IPS-18a (cell line): ENCODE data around the gene DEGS1.

Experiments used
- H3K27ac ChIP-seq: one replicate; pipeline ENCODE4 v1.5.1; 2013; ENCODE audit warnings: low read length
- H3K27me3 ChIP-seq: one replicate; pipeline ENCODE4 v1.6.1; 2013; ENCODE audit warnings: mild to moderate bottlenecking, low read length; ENCODE audit not compliant: control insufficient read depth, insufficient read depth
- H3K36me3 ChIP-seq: one replicate; pipeline ENCODE4 v1.6.1; 2013; ENCODE audit warnings: low read depth, low read length; ENCODE audit not compliant: control insufficient read depth
- H3K4me1 ChIP-seq: one replicate; pipeline ENCODE4 v1.6.1; 2013; ENCODE audit warnings: low read depth, low read length; ENCODE audit not compliant: control insufficient read depth
- H3K4me3 ChIP-seq: one replicate; pipeline ENCODE4 v1.5.1; 2013; ENCODE audit warnings: low read length
- H3K9ac ChIP-seq: one replicate; pipeline ENCODE4 v1.6.1; 2013; ENCODE audit warnings: mild to moderate bottlenecking, low read length, moderate library complexity
- H3K9me3 ChIP-seq: one replicate; pipeline ENCODE4 v1.6.1; 2013; ENCODE audit warnings: low read depth, low read length; ENCODE audit not compliant: control insufficient read depth

Gene DEGS1

DNA sequence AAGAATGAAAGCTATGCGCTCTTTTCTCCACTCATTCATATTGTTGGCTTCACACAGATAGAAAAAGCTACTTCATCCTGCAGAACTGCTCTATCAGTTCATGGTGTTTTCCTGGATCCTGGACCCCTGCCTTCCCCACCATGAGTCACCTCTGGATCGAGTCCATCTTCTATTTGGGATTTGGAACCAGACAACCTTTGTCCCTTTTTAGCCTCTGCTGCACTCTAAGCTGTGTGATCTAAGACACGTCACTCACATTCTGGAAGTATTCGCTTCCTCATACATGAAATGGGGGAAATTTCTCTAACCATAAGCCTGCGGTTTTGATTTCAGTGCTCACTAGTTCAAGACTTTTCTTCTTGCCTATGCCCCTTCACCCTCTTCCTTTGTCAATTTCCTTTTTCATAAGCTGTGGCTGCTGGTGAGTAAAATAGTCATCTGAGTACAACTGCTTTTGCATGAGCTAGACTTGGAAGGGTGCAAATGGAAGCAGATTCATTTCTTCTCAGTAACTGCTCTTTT, 14.1 kb upstream of the DEGS1 start:
- Histone ChIP-seq H3K4me3 (no peak overlapping the region), H3K9ac (no peak overlapping the region), H3K9me3 (no peaks in the 10 kb centered on the region), H3K27me3 (no peaks in the 10 kb centered on the region), H3K36me3 (no peaks in the 10 kb centered on the region), H3K4me1 (peaks cover 14% of the 10 kb centered on the region), H3K27ac (no peak overlapping the region)

DNA sequence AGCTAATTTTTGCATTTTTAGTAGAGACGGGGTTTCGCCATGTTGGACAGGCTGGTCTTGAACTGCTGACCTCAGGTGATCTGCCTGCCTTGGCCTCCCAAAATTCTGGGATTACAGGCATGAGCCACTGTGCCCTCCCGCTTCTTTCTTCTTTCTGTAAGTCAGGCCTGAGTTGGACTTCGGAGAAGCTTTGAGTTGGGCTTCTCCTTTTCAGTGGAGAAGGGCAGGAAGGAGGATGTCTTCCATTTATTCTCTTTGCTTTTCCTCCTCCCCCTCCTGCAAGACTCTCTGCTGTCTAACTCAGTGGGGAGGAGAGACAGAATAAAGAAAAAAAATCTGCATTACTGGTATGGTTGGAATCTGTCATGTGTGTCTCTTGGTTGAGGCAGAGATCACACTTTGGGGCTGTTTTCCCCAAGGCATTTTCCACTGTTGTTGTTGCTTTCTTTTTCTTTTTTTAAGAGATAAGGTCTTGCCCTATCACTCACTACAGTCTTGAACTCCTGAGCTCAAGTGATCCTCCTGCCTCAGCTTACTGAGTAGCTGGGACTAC, 13.2 kb upstream of the DEGS1 start:
- Histone ChIP-seq H3K4me3 (no peak overlapping the region), H3K9ac (no peak overlapping the region)

DNA sequence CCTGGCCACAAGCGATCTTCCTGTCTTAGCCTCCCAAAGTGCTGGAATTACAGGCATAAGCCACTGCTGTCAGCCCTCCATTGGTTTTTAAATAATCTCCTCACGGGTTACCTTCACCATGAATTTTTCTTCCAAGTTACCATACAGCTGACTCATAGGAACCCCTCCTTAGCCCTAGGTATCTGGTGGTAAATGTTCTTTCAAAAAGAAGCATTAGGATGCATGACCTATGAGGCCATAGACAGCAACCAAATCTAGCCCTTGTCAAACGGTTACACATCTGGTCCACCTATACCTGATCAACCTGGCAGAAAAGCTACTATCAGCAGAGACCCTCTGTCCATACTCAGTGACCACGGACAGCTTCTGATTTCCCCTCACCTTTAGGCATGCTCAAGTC, 12.7 kb upstream of the DEGS1 start:
- Histone ChIP-seq H3K9ac (no peak overlapping the region), H3K9me3 (no peaks in the 10 kb centered on the region), H3K4me1 (peaks cover 7% of the 10 kb centered on the region), H3K36me3 (no peaks in the 10 kb centered on the region), H3K27me3 (no peaks in the 10 kb centered on the region), H3K4me3 (no peak overlapping the region), H3K27ac (no peak overlapping the region)

More for the DNA sequence above, 13.2 kb upstream of the DEGS1 start:
- no peaks in the 10 kb centered on the region for H3K9me3 ChIP-seq
- H3K4me1 ChIP-seq: peaks cover 7% of the 10 kb centered on the region
- no peak overlapping the region for H3K27ac ChIP-seq
- H3K27me3 ChIP-seq: no peaks in the 10 kb centered on the region
- H3K36me3 ChIP-seq: no peaks in the 10 kb centered on the region

DNA sequence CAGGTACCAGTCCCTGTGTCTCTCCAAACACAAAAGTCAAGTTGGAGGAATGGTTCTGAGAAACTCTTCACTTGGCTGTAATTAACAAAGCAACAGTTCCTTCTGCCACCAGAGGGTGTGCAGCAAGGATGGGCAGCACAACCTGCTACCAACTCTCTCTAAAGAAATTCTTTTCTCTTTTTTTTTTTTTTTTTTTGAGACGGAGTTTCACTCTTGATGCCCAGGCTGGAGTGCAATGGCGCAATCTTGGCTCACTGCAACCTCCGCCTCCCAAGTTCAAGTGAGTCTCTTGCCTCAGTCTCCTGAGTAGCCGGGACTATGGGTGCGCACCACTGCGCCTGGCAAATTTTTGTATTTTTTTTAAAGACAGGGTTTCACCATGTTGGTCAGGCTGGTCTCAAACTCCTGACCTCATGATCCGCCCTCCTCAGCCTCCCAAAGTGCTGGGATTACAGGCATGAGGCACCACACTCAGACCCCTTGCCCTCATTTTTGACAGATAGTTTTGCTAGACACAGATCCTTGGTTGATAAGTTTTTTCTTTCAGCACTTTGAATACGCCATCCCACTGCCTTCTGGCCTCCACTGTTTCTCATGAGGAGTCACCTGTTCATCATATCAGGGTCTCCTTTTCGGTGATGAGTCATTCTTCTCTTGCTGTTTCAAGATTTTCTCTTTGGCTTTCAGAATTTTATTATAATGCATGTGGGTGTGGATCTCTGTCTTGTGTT, 12.1 kb upstream of the DEGS1 start:
- no peaks in the 10 kb centered on the region for H3K36me3 ChIP-seq
- peaks cover 7% of the 10 kb centered on the region for H3K4me1 ChIP-seq
- no peaks in the 10 kb centered on the region for H3K27me3 ChIP-seq
- H3K4me3 ChIP-seq: no peak overlapping the region
- no peak overlapping the region for H3K27ac ChIP-seq
- H3K9me3 ChIP-seq: no peaks in the 10 kb centered on the region
- no peak overlapping the region for H3K9ac ChIP-seq

DNA sequence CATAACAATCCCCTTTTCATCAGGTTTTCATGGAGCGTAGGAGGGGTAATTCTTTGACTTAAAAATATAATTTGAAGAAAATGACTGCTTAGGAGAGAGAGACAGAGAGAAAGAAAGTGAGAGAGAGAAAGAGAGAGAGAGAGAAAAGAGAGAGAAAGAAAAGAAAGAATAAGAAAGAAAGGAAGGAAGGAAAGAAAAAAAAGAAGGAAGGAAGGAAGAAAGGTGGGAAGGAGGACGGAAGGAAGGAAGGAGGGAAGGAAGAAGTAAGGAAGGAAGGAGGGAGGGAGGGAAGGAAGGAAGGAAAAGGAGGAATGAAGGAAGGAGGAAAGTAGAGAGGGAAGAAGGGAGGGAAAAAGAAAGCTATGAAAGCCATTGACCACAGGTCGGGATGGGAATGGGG, 10.8 kb upstream of the DEGS1 start:
- H3K36me3 ChIP-seq: no peaks in the 10 kb centered on the region
- no peaks in the 10 kb centered on the region for H3K9me3 ChIP-seq
- no peak overlapping the region for H3K9ac ChIP-seq
- no peaks in the 10 kb centered on the region for H3K27me3 ChIP-seq
- H3K4me1 ChIP-seq: peaks cover 7% of the 10 kb centered on the region
- no peak overlapping the region for H3K4me3 ChIP-seq
- H3K27ac ChIP-seq: no peak overlapping the region

DNA sequence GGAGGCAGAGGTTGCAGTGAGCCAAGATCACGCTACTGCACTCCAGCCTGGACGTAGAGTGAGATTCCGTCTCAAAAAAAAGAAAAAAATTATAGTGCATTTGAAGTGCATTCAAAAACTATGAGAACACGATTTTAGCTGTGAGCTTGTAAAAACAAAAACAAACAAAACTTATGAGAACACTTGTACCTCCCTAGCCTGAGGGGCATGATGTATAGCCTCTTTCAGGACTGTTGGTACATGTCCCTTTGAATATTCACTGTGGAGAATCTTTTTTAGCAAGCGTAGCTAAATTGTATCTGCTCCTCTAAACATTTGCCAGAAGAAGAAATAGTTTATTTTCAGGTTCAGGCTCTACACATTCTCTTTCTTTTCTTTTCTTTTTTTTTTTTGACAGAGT, 9.5 kb upstream of the DEGS1 start:
- H3K27me3 ChIP-seq: no peaks in the 10 kb centered on the region
- H3K4me3 ChIP-seq: no peak overlapping the region
- H3K9ac ChIP-seq: no peak overlapping the region
- H3K4me1 ChIP-seq: peaks cover 7% of the 10 kb centered on the region
- H3K36me3 ChIP-seq: no peaks in the 10 kb centered on the region
- no peaks in the 10 kb centered on the region for H3K9me3 ChIP-seq
- H3K27ac ChIP-seq: no peak overlapping the region

DNA sequence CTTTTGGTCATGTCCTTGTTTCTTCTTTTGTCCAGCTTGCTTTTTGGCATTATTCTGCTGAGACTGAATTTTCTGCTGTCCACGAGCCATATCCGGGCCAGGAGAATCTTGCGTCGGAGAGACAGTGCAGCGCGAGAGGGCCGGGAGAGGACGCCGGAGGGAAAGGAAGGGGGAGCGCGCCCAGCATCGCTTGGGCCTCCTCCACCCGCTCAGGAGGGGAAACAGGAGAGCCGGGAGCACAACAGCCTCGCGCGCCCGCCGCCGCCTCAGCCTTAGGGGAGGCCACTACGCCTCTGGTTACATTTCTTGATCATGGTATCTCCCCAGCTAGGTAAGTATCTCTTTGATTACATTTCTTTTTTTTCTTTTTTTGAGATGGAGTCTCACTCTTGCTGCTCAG, 7.4 kb upstream of the DEGS1 start:
- Histone ChIP-seq H3K27me3 (no peaks in the 10 kb centered on the region), H3K4me3 (peak overlapping the region; percentile 39)

DNA sequence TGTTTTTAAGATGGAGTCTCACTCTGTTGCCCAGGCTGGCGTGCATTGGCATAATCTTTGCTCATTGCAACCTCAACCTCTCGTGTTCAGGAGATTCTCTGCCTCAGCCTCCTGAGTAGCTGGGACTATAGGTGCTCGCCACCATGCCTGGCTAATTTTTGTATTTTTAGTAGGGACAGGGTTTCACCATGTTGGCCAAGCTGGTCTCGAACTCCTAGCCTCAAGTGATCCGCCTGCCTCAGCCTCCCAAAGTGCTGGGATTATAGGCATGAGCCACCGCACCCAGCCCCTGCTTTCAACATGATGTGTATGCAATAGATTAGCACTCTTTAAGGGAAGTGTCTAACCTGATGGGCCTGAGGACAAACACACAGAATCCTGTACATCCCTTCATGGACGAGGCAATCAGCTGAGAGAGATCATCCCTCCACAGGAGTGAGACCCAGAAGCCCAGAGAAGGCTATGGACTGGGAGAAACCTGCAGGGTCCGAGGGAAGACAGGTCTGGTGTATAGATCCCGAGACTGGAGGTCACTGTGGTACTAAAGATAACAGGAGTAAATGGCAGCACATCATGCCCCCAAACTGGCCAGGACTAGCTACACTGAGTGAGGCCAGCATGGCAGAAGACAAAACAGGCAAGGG, 5.6 kb upstream of the DEGS1 start:
- Histone ChIP-seq H3K4me3 (no peak overlapping the region), H3K4me1 (no peaks in the 10 kb centered on the region), H3K36me3 (no peaks in the 10 kb centered on the region), H3K27me3 (no peaks in the 10 kb centered on the region), H3K9ac (no peak overlapping the region), H3K27ac (no peak overlapping the region), H3K9me3 (no peaks in the 10 kb centered on the region)

More for the DNA sequence above, 7.4 kb upstream of the DEGS1 start:
- no peaks in the 10 kb centered on the region for H3K36me3 ChIP-seq
- peaks cover under 1% of the 10 kb centered on the region for H3K4me1 ChIP-seq
- H3K27ac ChIP-seq: no peak overlapping the region
- H3K9ac ChIP-seq: no peak overlapping the region
- H3K9me3 ChIP-seq: no peaks in the 10 kb centered on the region

DNA sequence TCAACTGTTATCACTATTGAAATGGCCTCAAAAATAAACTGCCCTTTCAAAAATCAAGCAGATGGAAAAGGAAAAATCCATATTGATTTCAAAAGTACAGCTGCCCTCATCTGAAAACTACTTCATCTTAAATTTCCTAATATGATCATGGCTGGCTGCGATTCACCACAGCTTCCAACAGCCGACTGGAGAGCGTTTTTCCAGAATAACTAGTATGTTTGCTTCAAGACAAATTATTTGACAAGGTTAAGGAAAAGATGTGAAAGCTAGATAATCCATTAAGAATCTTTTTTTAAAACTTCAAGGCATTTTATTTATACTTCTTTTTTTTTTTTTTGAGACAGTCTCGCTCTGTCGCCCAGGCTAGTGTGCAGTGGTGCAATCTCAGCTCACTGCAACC, 4.1 kb upstream of the DEGS1 start:
- no peak overlapping the region for H3K4me3 ChIP-seq
- H3K9me3 ChIP-seq: no peaks in the 10 kb centered on the region

DNA sequence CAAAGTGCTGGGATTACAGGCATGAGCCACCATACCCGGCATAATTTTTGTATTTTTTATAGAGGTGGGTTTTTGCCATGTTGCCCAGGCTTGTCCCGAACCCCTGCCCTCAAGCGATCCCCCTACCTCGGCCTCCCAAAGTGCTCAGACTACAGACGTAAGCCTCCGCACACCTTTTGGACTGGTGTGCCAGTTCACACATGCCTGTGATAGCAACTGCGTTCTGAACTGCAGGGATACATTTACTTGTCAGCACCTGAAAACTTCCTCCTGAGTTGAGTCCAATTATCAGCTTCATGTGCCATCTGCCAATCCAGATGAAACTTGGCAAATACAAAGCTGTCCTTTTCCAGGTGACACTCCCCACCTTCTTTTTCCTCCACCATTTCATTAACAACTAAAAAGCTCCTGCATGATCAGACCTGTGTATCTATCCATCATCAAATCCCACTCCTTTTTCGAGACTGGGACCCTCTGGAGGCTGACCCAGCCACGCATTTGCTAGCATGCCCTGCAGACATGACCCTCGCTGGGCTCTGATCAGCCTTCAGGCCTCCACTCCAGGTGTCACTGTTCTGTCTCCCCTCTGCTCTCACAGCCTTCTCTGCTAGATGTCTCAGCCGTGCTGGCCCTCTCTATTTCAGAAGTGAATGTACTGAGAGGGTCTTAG, 2.1 kb upstream of the DEGS1 start:
- Histone ChIP-seq H3K27me3 (no peaks in the 10 kb centered on the region), H3K4me1 (no peaks in the 10 kb centered on the region), H3K27ac (no peak overlapping the region), H3K36me3 (no peaks in the 10 kb centered on the region), H3K9me3 (no peaks in the 10 kb centered on the region), H3K4me3 (no peak overlapping the region), H3K9ac (no peak overlapping the region)

More for the DNA sequence above, 4.1 kb upstream of the DEGS1 start:
- no peak overlapping the region for H3K9ac ChIP-seq
- no peaks in the 10 kb centered on the region for H3K36me3 ChIP-seq
- no peaks in the 10 kb centered on the region for H3K27me3 ChIP-seq
- no peak overlapping the region for H3K27ac ChIP-seq
- no peaks in the 10 kb centered on the region for H3K4me1 ChIP-seq

DNA sequence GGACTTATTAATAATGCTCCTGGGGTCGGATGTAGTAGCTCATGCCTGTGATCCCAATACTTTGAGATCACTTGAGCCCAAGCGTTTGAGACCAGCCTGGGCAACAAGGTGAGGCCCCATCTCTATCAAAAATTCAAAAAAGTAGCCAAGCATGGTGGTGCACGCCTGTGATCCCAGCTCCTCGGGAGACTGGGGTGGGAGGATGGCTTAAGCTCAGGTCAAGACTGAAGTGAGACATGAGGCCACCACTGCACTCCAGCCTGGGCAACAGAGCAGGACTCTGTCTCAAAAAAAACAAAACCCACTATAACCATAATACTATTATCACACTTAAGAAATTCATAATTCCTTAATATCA, 1.6 kb upstream of the DEGS1 start:
- H3K9me3 ChIP-seq: no peaks in the 10 kb centered on the region
- no peaks in the 10 kb centered on the region for H3K36me3 ChIP-seq
- no peak overlapping the region for H3K4me3 ChIP-seq
- H3K4me1 ChIP-seq: no peaks in the 10 kb centered on the region
- no peaks in the 10 kb centered on the region for H3K27me3 ChIP-seq
- H3K27ac ChIP-seq: no peak overlapping the region
- H3K9ac ChIP-seq: no peak overlapping the region
